ENCODE results near the gene KIF19. TPM values are rescaled to one million over a fixed set of nuclear protein-coding genes. Genes with fewer than 3 reads are reported as not detected.

Gene KIF19
- total RNA-seq, 1 experiment from 2014 or later: not detected

DNA sequence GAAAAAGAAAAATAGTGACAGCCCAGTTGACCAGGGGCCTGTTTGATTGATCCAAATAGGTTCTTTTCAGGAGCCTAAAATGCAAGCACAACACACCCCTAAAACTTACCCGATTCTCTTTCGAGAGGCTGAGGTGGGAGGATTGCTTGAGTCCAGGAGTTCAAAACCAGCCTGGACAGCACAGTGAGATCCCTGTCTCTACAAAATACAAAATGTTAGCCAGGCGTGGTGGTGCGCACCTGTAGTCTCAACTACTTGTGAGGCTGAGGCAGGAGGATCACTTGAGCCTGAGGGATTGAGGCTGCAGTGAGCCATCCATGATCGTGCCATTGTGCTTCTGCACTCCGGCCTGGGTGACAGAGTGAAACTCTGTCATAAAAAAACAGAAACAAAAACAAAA, 1.5 kb upstream of the KIF19 start:
- ChIA-PET CTCF (no interaction called here), POLR2A (ENCODE audit: unreplicated experiment) (no interaction called here)
- BruUV-seq (replicated peaks): no TSS peak
- H3K36me3 ChIP-seq (ENCODE audit: low read depth): no peaks in the 10 kb centered on the region
- no peaks in the 10 kb centered on the region for H3K9me3 ChIP-seq (ENCODE audit: insufficient read depth, low read depth)
- no peaks in the 10 kb centered on the region for H3F3A ChIP-seq (ENCODE audit: insufficient read depth, low read depth)
- H3K4me3 ChIP-seq: no peak overlapping the region
- H4K20me1 ChIP-seq (ENCODE audit: insufficient read depth): no peaks in the 10 kb centered on the region
- H3K79me2 ChIP-seq (ENCODE audit: low read depth): no peaks in the 10 kb centered on the region
- no peak for DNase-seq
- H3K9me2 ChIP-seq (ENCODE audit: insufficient read depth): no peaks in the 10 kb centered on the region
- H3K27me3 ChIP-seq (ENCODE audit: insufficient read depth, low read depth): peaks cover 61% of the 10 kb centered on the region
- intact Hi-C loops (cut with micrococcal nuclease; ENCODE audit: unreplicated experiment): no loop called here
- H3K27ac ChIP-seq: no peak overlapping the region
- TF ChIP-seq, protein P1, sequence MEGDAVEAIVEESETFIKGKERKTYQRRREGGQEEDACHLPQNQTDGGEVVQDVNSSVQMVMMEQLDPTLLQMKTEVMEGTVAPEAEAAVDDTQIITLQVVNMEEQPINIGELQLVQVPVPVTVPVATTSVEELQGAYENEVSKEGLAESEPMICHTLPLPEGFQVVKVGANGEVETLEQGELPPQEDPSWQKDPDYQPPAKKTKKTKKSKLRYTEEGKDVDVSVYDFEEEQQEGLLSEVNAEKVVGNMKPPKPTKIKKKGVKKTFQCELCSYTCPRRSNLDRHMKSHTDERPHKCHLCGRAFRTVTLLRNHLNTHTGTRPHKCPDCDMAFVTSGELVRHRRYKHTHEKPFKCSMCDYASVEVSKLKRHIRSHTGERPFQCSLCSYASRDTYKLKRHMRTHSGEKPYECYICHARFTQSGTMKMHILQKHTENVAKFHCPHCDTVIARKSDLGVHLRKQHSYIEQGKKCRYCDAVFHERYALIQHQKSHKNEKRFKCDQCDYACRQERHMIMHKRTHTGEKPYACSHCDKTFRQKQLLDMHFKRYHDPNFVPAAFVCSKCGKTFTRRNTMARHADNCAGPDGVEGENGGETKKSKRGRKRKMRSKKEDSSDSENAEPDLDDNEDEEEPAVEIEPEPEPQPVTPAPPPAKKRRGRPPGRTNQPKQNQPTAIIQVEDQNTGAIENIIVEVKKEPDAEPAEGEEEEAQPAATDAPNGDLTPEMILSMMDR (conservative IDR thresholded peaks at IDR 0.05): no peak
- TF ChIP-seq EZH2 (IDR thresholded peaks at IDR 0.05; ENCODE audit: low read depth): no peak
- H2AFZ ChIP-seq: no peak overlapping the region
- no peak overlapping the region for H3K4me2 ChIP-seq
- no peaks in the 10 kb centered on the region for H3K4me1 ChIP-seq (replicated peaks; ENCODE audit: insufficient read depth)

DNA sequence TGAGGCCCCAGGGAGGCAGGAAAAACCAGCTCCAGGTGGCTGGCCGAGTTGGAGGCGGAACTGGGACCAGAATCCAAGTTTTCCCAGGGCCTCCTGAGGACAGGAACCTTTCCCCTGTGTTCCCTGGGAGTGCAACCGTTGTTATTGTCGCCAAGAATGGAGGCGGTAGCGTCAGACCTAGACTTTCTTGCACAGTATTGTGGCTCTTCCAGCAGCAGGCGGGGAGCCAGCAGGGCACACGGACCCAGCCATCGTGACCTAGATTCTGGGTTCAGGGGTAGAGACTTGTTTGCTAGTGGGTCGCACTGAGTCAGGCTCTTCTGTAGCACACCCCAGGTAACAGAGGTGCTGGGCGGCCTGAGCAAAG, 667 bp upstream of the KIF19 start:
- ChIA-PET POLR2A (ENCODE audit: unreplicated experiment) (no interaction called here), CTCF (no interaction called here)
- Histone ChIP-seq H3K9me3 (ENCODE audit: insufficient read depth, low read depth) (no peaks in the 10 kb centered on the region), H4K20me1 (ENCODE audit: insufficient read depth) (no peaks in the 10 kb centered on the region), H3K36me3 (ENCODE audit: low read depth) (no peaks in the 10 kb centered on the region), H2AFZ (no peak overlapping the region), H3F3A (ENCODE audit: insufficient read depth, low read depth) (no peaks in the 10 kb centered on the region), H3K4me2 (peak overlapping the region; percentile 28; the same call in 1 of the 2 replicates), H3K4me3 (no peak overlapping the region), H3K9me2 (ENCODE audit: insufficient read depth) (no peaks in the 10 kb centered on the region), H3K27me3 (ENCODE audit: insufficient read depth, low read depth) (peaks cover 57% of the 10 kb centered on the region), H3K4me1 (replicated peaks; ENCODE audit: insufficient read depth) (no peaks in the 10 kb centered on the region), H3K79me2 (ENCODE audit: low read depth) (no peaks in the 10 kb centered on the region), H3K27ac (no peak overlapping the region)
- intact Hi-C loops (cut with micrococcal nuclease; ENCODE audit: unreplicated experiment): no loop called here
- no peak for DNase-seq
- no TSS peak for BruUV-seq (replicated peaks)
- no peak for TF ChIP-seq EZH2 (IDR thresholded peaks at IDR 0.05; ENCODE audit: low read depth)
- TF ChIP-seq, protein P1 (conservative IDR thresholded peaks at IDR 0.05): no peak

DNA sequence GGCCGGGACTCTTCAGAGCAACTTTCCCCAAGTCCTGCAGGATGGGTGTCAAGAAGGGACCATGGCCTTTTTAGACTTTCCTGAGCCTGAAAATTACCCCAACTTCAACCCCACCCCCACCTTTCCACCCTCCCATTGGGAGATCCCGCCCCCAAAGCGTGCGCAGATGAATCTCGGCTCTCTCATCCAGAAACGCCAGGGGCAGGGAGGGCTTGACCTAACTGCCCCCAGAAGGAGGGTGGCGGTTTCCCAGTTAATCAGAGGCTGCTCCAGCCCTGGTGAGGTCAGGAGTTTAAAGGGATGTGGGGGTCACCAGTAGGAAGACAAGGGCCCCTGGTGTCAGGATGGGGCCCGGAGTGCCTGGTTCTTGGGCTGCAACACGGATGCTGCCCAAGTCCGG, 480 bp downstream of the KIF19 start:
- Histone ChIP-seq H3K9me3 (ENCODE audit: insufficient read depth, low read depth) (no peaks in the 10 kb centered on the region), H3K9me2 (ENCODE audit: insufficient read depth) (no peaks in the 10 kb centered on the region), H3K36me3 (ENCODE audit: low read depth) (no peaks in the 10 kb centered on the region), H3K27me3 (ENCODE audit: insufficient read depth, low read depth) (peaks cover 56% of the 10 kb centered on the region), H3K4me2 (no peak overlapping the region), H3K4me1 (replicated peaks; ENCODE audit: insufficient read depth) (no peaks in the 10 kb centered on the region), H2AFZ (no peak overlapping the region), H3K79me2 (ENCODE audit: low read depth) (no peaks in the 10 kb centered on the region), H3K27ac (no peak overlapping the region), H3K4me3 (no peak overlapping the region), H3F3A (ENCODE audit: insufficient read depth, low read depth) (no peaks in the 10 kb centered on the region), H4K20me1 (ENCODE audit: insufficient read depth) (no peaks in the 10 kb centered on the region)
- BruUV-seq (replicated peaks): no TSS peak
- ChIA-PET POLR2A (ENCODE audit: unreplicated experiment) (no interaction called here), CTCF (no interaction called here)
- no peak for DNase-seq
- TF ChIP-seq EZH2 (IDR thresholded peaks at IDR 0.05; ENCODE audit: low read depth): no peak
- TF ChIP-seq, protein P1 (conservative IDR thresholded peaks at IDR 0.05): no peak
- intact Hi-C loops (cut with micrococcal nuclease; ENCODE audit: unreplicated experiment): no loop called here
